ENCODE results near the gene MISP.

Gene MISP

DNA sequence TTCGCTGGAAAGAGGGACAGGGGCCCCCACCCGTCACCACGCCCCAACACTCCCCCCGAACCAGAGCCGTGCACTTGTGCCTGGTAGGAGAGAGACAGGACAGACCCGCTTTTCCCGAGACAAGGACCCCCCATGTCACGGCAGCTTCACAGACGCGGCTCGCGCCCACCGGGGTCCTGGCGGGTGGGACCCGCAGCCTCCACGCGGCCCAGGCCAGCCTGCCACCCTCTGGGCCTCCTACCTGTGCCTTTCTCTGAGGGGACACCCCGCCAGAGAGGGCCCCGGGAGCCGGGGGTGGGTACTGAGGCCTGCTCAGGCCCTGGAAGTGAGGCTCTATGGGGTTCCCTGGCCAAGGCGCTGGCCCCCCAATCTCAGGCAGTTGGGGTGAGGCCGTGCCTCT, 4.0 kb upstream of the MISP start:
- DNase-seq: no peak
- Mint-ChIP-seq H3K4me3 (no peak overlapping the region), H3K27me3 (peaks cover 0 to 5% of the 10 kb centered on the region in 2 donors), H3K36me3 (peaks cover 0 to 1% of the 10 kb centered on the region in 2 donors), H3K27ac (no peak overlapping the region), H3K9me3 (peaks cover 0 to 8% of the 10 kb centered on the region in 2 donors), H3K4me1 (no peaks in the 10 kb centered on the region)
- no peak for ATAC-seq (replicated peaks)

DNA sequence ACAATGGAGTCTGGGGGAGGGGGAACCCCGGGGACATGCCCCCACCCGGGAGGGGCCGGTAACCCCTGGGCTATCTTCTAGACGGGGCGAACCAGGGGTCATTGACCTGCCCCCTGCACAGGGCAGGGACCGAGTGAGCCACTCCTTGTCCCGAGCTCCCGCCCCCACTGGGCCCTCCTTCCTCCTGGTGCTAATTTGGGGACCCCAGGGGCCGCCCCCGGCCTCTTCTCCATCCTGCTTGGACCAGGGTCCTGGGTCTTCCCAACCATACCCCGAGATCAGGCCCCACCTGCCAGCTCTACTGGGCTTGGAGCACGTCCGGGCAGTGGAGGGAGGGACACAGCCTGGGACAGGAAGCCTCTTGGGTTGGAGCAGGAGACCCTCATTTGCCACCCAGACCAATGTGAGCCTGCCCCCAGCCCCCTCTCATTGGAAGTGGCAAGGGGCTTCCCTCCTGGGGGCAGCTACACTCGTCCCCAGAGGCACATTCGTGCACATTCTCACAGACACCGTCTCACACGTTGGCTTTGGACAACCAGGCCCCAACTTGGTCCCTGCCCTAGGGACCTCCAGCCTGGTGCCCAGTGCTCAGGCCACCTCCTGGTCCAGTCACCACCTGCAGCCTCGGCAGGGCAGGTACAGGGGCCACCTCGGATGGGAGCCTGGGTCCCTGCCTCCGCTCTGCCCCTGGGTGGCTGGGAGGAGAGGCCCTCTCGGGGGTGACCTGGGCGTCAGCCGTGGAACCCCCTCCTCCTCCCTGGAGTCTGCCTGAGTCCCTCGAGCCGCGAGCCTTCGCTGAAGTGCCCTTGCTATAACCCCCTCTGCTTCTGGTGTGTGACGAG, 3.3 kb upstream of the MISP start:
- no peaks in the 10 kb centered on the region for H3K4me1 Mint-ChIP-seq
- DNase-seq (no peak), ATAC-seq (replicated peaks) (no peak)
- peaks cover 0 to 8% of the 10 kb centered on the region in 2 donors for H3K9me3 Mint-ChIP-seq
- H3K36me3 Mint-ChIP-seq: peaks cover 0 to 1% of the 10 kb centered on the region in 2 donors
- H3K4me3 Mint-ChIP-seq: no peak overlapping the region
- no peak overlapping the region for H3K27ac Mint-ChIP-seq
- peaks cover 0 to 5% of the 10 kb centered on the region in 2 donors for H3K27me3 Mint-ChIP-seq

DNA sequence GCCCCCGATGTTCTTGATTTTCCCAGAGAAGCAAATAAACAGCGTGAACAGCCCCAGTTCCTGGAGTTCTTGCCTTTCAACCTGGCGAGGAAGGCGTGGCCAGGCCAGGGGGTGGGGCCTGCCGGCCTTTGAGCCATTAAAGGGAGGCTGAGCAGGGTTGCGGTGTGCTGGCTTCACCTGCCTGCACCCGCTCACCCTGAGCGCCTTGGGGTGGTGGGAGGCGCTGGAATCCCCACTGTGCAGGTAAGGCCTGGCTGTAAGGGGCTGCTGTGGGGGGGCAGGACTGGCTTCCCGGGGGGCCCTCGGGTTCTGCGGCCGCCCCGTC, 2.7 kb upstream of the MISP start:
- DNase-seq (no peak), ATAC-seq (replicated peaks) (no peak)
- peaks cover 4 to 5% of the 10 kb centered on the region in 2 donors for H3K27me3 Mint-ChIP-seq
- peaks cover 0 to 2% of the 10 kb centered on the region in 2 donors for H3K4me1 Mint-ChIP-seq
- peaks cover 0 to 1% of the 10 kb centered on the region in 2 donors for H3K36me3 Mint-ChIP-seq
- peaks cover 0 to 8% of the 10 kb centered on the region in 2 donors for H3K9me3 Mint-ChIP-seq
- H3K27ac Mint-ChIP-seq: no peak overlapping the region
- no peak overlapping the region for H3K4me3 Mint-ChIP-seq

GRCh38 chr19:749811-750210, 1.1 kb upstream of the MISP start:
- H3K4me3 Mint-ChIP-seq: no peak overlapping the region
- no peak overlapping the region for H3K27ac Mint-ChIP-seq
- DNase-seq (no peak), ATAC-seq (replicated peaks) (no peak)
- peaks cover 0 to 1% of the 10 kb centered on the region in 2 donors for H3K36me3 Mint-ChIP-seq
- H3K27me3 Mint-ChIP-seq: peaks cover 8 to 11% of the 10 kb centered on the region in 2 donors
- H3K4me1 Mint-ChIP-seq: peaks cover 0 to 2% of the 10 kb centered on the region in 2 donors
- peaks cover 0 to 8% of the 10 kb centered on the region in 2 donors for H3K9me3 Mint-ChIP-seq

- peaks cover 0 to 8% of the 10 kb centered on the region in 2 donors for H3K9me3 Mint-ChIP-seq
- DNase-seq: no peak
Observed at GRCh38 chr19:751501-752341, 809 bp downstream of the MISP start.

GRCh38 chr19:752652-753517, 2.0 kb downstream of the MISP start:
- Mint-ChIP-seq H3K27me3 (peaks cover 10 to 15% of the 10 kb centered on the region in 2 donors), H3K27ac (no peak overlapping the region), H3K4me3 (no peak overlapping the region), H3K36me3 (no peaks in the 10 kb centered on the region), H3K4me1 (peaks cover 0 to 2% of the 10 kb centered on the region in 2 donors), H3K9me3 (peaks cover 0 to 8% of the 10 kb centered on the region in 2 donors)
- ATAC-seq (replicated peaks) (peak; percentile 23 to 52), DNase-seq (no peak)

More at GRCh38 chr19:751501-752341, 809 bp downstream of the MISP start:
- H3K36me3 Mint-ChIP-seq: peaks cover 0 to 1% of the 10 kb centered on the region in 2 donors
- H3K27me3 Mint-ChIP-seq: peaks cover 10 to 15% of the 10 kb centered on the region in 2 donors
- ATAC-seq (replicated peaks): no peak
- H3K4me1 Mint-ChIP-seq: peaks cover 0 to 2% of the 10 kb centered on the region in 2 donors
- H3K4me3 Mint-ChIP-seq: no peak overlapping the region
- no peak overlapping the region for H3K27ac Mint-ChIP-seq

DNA sequence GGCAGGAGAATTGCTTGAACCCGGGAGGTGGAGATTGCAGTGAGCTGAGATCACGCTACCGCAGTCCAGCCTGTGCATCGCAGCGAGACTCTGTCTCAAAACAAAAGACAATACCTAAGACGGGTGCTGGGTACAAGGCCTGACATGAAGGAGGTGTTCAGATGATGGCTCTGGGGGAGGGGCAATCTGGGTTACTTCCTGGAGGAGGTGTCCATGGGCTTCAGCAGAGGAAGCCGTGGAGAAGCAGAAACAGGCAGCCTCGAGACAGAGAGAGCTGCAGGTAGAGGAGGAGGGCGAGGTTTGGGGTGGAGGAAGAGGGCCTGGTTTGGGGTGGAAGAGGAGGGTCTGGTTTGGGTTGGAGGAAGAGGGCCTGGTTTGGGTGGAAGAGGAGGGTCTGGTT, 3.6 kb downstream of the MISP start:
- H3K4me1 Mint-ChIP-seq: peaks cover 0 to 2% of the 10 kb centered on the region in 2 donors
- ATAC-seq (replicated peaks): no peak

GRCh38 chr19:755063-755462, 4.2 kb downstream of the MISP start:
- Mint-ChIP-seq H3K27me3 (peaks cover 10 to 15% of the 10 kb centered on the region in 2 donors), H3K36me3 (peaks cover 5 to 8% of the 10 kb centered on the region in 2 donors), H3K4me1 (peaks cover 0 to 2% of the 10 kb centered on the region in 2 donors), H3K9me3 (peaks cover 5 to 11% of the 10 kb centered on the region in 2 donors), H3K27ac (no peak overlapping the region), H3K4me3 (no peak overlapping the region)
- no peak for ATAC-seq (replicated peaks)
- DNase-seq: no peak

More for the DNA sequence above, 3.6 kb downstream of the MISP start:
- Mint-ChIP-seq H3K27me3 (peaks cover 10 to 15% of the 10 kb centered on the region in 2 donors), H3K9me3 (peaks cover 2 to 10% of the 10 kb centered on the region in 2 donors), H3K27ac (no peak overlapping the region), H3K36me3 (peaks cover 1 to 5% of the 10 kb centered on the region in 2 donors), H3K4me3 (no peak overlapping the region)
- DNase-seq: no peak

DNA sequence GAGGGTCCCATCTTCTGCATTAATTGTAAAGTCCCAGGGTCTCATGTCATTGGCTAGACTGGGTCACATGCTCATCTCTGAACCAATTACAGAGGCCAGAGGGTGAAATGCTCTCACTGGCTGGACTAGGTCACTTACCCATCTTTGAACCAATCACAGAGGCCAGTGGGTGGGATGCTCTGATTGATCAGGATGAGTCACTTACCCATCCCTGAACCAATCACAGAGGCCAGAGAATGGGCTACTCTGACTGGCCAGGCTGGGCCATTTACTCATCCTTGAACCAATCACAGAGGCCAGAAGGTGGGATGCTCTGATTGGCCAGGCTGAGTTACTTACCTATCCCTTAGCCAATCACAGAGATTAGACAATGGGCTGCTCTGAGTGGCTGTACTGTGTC, 5.3 kb downstream of the MISP start:
- peaks cover 5 to 11% of the 10 kb centered on the region in 2 donors for H3K9me3 Mint-ChIP-seq
- H3K27me3 Mint-ChIP-seq: peaks cover 10 to 14% of the 10 kb centered on the region in 2 donors
- peaks cover 5 to 8% of the 10 kb centered on the region in 2 donors for H3K36me3 Mint-ChIP-seq
- H3K4me1 Mint-ChIP-seq: peaks cover 0 to 2% of the 10 kb centered on the region in 2 donors
- DNase-seq (no peak), ATAC-seq (replicated peaks) (peak; percentile 60 to 65)
- no peak overlapping the region for H3K4me3 Mint-ChIP-seq
- no peak overlapping the region for H3K27ac Mint-ChIP-seq

GRCh38 chr19:756821-757688, 6.1 kb downstream of the MISP start:
- Mint-ChIP-seq H3K9me3 (peaks cover 5 to 11% of the 10 kb centered on the region in 2 donors), H3K4me3 (no peak overlapping the region), H3K36me3 (peaks cover 5 to 8% of the 10 kb centered on the region in 2 donors), H3K27ac (no peak overlapping the region), H3K4me1 (peaks cover 0 to 2% of the 10 kb centered on the region in 2 donors), H3K27me3 (peaks cover 14% of the 10 kb centered on the region in 2 donors)
- ATAC-seq (replicated peaks) (no peak), DNase-seq (no peak)

GRCh38 chr19:757811-758668, 7.1 kb downstream of the MISP start:
- DNase-seq (no peak), ATAC-seq (replicated peaks) (no peak)
- H3K9me3 Mint-ChIP-seq: peaks cover 5 to 11% of the 10 kb centered on the region in 2 donors
- peaks cover 11 to 14% of the 10 kb centered on the region in 2 donors for H3K27me3 Mint-ChIP-seq
- H3K36me3 Mint-ChIP-seq: peaks cover 5 to 8% of the 10 kb centered on the region in 2 donors
- H3K4me1 Mint-ChIP-seq: no peaks in the 10 kb centered on the region
- no peak overlapping the region for H3K4me3 Mint-ChIP-seq
- H3K27ac Mint-ChIP-seq: no peak overlapping the region

DNA sequence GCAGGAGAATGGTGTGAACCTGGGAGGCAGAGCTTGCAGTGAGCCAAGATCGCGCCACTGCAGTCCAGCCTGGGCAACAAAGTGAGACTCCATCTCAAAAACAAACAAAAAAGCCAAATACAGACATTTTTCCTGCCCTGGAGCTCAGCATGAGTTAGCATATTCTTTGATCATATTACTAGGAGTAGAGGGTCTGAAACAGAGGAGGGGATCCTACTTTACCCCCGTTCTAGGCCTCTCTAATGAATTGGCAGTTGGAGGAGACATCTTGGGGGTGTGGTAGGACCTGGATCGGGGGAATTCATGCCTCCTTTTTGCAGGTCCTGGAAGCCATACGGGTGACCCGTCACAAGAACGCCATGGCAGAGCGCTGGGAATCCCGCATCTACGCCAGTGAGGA, 12.3 kb downstream of the MISP start:
- Mint-ChIP-seq H3K27ac (no peak overlapping the region), H3K9me3 (peaks cover 5 to 6% of the 10 kb centered on the region in 2 donors)

More for the DNA sequence above, 12.3 kb downstream of the MISP start:
- H3K27me3 Mint-ChIP-seq: peaks cover 14 to 22% of the 10 kb centered on the region in 2 donors
- no peak for DNase-seq
- H3K4me3 Mint-ChIP-seq: no peak overlapping the region
- H3K4me1 Mint-ChIP-seq: no peaks in the 10 kb centered on the region
- peaks cover 5 to 6% of the 10 kb centered on the region in 2 donors for H3K36me3 Mint-ChIP-seq
- no peak for ATAC-seq (replicated peaks)
